ENCODE measurements around the gene PDE8A.
"Not testable (repeated sequence)": the region's sequence is repeated elsewhere in the genome, so short reads cannot be mapped to it uniquely, and the experiment has no call there.

Gene PDE8A

GRCh38 chr15:84981054-84981710 lies 474 bp upstream of the PDE8A start:
- TF ChIP-seq Cebpa-rat (IDR thresholded peaks at IDR 0.05): no peak
- H3K4me1 ChIP-seq: peaks cover 16 to 36% (median 24%) of the 10 kb centered on the region in 10 experiments; a peak in 18 of 20 replicates
- 0 out of 22 replicates have a peak, but pooled peaks cover 0 to 5% (median 0%) of the 10 kb centered on the region in 11 experiments for H3K36me3 ChIP-seq
- peak overlapping the region; percentile 77 to 93 (median 89) for H3K4me2 ChIP-seq
- peaks cover 10 to 46% (median 38%) of the 10 kb centered on the region in 11 experiments for H4K20me1 ChIP-seq
- H3K4me3 ChIP-seq: peak overlapping the region; percentile 69 to 92 (median 86)
- peak overlapping the region; percentile 75 to 92 (median 85) for H3K9ac ChIP-seq
- H3K27me3 ChIP-seq: peaks cover 27 to 65% (median 57%) of the 10 kb centered on the region in 11 experiments
- no peaks in the 10 kb centered on the region for H3K9me3 ChIP-seq (replicated peaks in 1 of 11)
- peak overlapping the region; percentile 78 to 91 (median 85) for H3K27ac ChIP-seq

DNA sequence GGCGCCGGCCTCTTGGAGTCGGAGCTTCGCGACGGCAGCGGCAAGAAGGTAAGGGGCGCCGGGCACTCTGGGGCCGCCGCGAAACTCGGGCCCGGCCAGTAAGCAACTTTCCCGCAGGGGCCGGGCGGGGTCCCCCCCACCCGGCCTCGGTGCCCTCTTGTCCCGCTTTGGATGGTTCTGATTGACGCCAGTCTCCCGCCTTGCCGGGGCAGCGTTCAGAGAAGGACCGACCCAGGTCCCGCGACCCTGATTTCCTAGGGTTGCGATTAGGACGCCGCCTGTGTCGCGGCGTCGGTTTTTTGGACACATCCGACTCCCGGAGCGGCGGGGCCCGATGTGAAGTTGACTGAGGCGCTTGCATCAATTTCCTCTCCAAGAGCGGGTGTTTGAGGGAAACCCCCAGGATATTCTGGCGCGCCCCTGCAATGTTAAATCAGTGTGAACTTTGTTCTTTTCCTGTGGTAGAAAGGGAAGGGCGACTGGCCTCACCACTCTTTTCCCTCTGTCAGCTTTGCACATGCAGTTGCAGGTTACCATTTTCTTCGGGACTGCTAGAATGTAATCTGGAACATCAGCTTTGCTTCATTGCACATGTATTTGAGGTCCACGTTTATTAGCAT lies 755 bp downstream of the PDE8A start:
- peak overlapping the region; percentile 69 to 93 (median 89) for H3K4me2 ChIP-seq
- peak overlapping the region; percentile 69 to 92 (median 86) for H3K4me3 ChIP-seq
- H3K27ac ChIP-seq: peak overlapping the region; percentile 78 to 91 (median 85)
- peaks cover 16 to 36% (median 25%) of the 10 kb centered on the region in 10 experiments; a peak in 18 of 20 replicates for H3K4me1 ChIP-seq
- no peaks in the 10 kb centered on the region for H3K9me3 ChIP-seq (replicated peaks in 1 of 11)
- H3K36me3 ChIP-seq: 0 out of 22 replicates have a peak, but pooled peaks cover 0 to 5% (median 0%) of the 10 kb centered on the region in 11 experiments
- H4K20me1 ChIP-seq: peaks cover 10 to 51% (median 39%) of the 10 kb centered on the region in 11 experiments
- no peak for TF ChIP-seq Cebpa-rat (IDR thresholded peaks at IDR 0.05)
- H3K27me3 ChIP-seq: peaks cover 27 to 63% (median 57%) of the 10 kb centered on the region in 11 experiments
- H3K9ac ChIP-seq: peak overlapping the region; percentile 75 to 92 (median 85)

- TF ChIP-seq Cebpa-rat (IDR thresholded peaks at IDR 0.05): no peak
- peaks cover 10 to 59% (median 41%) of the 10 kb centered on the region in 11 experiments for H4K20me1 ChIP-seq
- H3K4me1 ChIP-seq: peaks cover 20 to 44% (median 34%) of the 10 kb centered on the region in 10 experiments
- 0 out of 22 replicates have a peak, but pooled peaks cover 0 to 5% (median 0%) of the 10 kb centered on the region in 11 experiments for H3K36me3 ChIP-seq
- H3K9me3 ChIP-seq (replicated peaks in 1 of 11): no peaks in the 10 kb centered on the region
- H3K4me2 ChIP-seq: peak overlapping the region; percentile 69 to 93 (median 89); a peak in 21 of 22 replicates
- peak overlapping the region; percentile 69 to 92 (median 86); a peak in 13 of 20 replicates for H3K4me3 ChIP-seq
- H3K27me3 ChIP-seq: peaks cover 27 to 62% (median 57%) of the 10 kb centered on the region in 11 experiments
- H3K27ac ChIP-seq: no peak overlapping the region
- H3K9ac ChIP-seq: peak overlapping the region in 3 of 11 experiments; percentile 85 to 88 (median 87); a peak in 2 of 22 replicates
Measured at GRCh38 chr15:84983294-84983693, 1.6 kb downstream of the PDE8A start.

DNA sequence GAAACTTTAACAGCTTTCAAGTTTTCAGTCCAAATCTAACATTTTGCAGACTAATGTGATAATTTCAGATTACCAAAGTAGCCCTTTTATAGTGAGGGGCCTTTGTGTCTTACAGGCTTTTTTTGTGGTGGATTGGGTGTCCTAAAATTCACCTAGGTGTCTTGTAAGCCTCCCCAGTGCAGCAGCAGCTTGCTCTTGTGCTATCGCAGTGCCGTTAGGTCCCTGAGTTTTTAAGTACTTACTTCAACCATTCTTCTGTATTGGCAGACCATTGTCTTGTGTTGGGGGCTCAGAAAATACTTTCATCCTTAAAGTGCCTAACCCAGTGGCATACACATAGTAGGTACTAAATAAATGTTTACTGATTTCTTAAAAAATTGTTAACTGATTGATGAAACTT lies 2.1 kb downstream of the PDE8A start:
- Histone ChIP-seq H3K4me3 (peak overlapping the region in 5 of 10 experiments; percentile 69 to 92 (median 84); a peak in 5 of 20 replicates), H3K9me3 (replicated peaks in 1 of 11) (no peaks in the 10 kb centered on the region), H4K20me1 (peaks cover 13 to 63% (median 44%) of the 10 kb centered on the region in 11 experiments), H3K36me3 (0 out of 22 replicates have a peak, but pooled peaks cover 0 to 5% (median 0%) of the 10 kb centered on the region in 11 experiments), H3K4me1 (peaks cover 25 to 48% (median 38%) of the 10 kb centered on the region in 10 experiments), H3K27me3 (peaks cover 27 to 58% (median 53%) of the 10 kb centered on the region in 11 experiments), H3K9ac (no peak overlapping the region), H3K4me2 (peak overlapping the region; percentile 69 to 93 (median 89); a peak in 15 of 22 replicates), H3K27ac (no peak overlapping the region)
- no peak for TF ChIP-seq Cebpa-rat (IDR thresholded peaks at IDR 0.05)

GRCh38 chr15:84985158-84985557 lies 3.5 kb downstream of the PDE8A start:
- Histone ChIP-seq H4K20me1 (peaks cover 13 to 78% (median 51%) of the 10 kb centered on the region in 11 experiments), H3K4me2 (peak overlapping the region in 2 of 11 experiments; percentile 8 to 10; a peak in 1 of 22 replicates), H3K27ac (no peak overlapping the region), H3K27me3 (peaks cover 22 to 44% (median 39%) of the 10 kb centered on the region in 11 experiments), H3K9ac (no peak overlapping the region), H3K4me1 (peaks cover 37 to 57% (median 43%) of the 10 kb centered on the region in 10 experiments), H3K9me3 (replicated peaks in 1 of 11) (no peaks in the 10 kb centered on the region), H3K36me3 (0 out of 22 replicates have a peak, but pooled peaks cover 0 to 5% (median 0%) of the 10 kb centered on the region in 11 experiments), H3K4me3 (no peak overlapping the region)
- TF ChIP-seq Cebpa-rat (IDR thresholded peaks at IDR 0.05): no peak

GRCh38 chr15:84987351-84987750 lies 5.7 kb downstream of the PDE8A start:
- H3K9me3 ChIP-seq (replicated peaks in 1 of 11); H3K9ac ChIP-seq; H3K27ac ChIP-seq; H3K4me3 ChIP-seq; H3K36me3 ChIP-seq: not testable (repeated sequence)
- Histone ChIP-seq H3K4me2 (peak overlapping the region in 3 of 11 experiments; percentile 8 to 55 (median 44); a peak in 4 of 22 replicates), H3K27me3 (peaks cover 17 to 32% (median 27%) of the 10 kb centered on the region in 11 experiments), H3K4me1 (peaks cover 54 to 75% (median 60%) of the 10 kb centered on the region in 10 experiments), H4K20me1 (peaks cover 13 to 100% (median 44%) of the 10 kb centered on the region in 11 experiments)

- Histone ChIP-seq H3K4me3 (no peak overlapping the region), H3K36me3 (0 out of 22 replicates have a peak, but pooled peaks cover 0 to 5% (median 0%) of the 10 kb centered on the region in 11 experiments), H3K27ac (no peak overlapping the region), H3K4me2 (peak overlapping the region; percentile 4 to 84 (median 55); a peak in 20 of 22 replicates), H3K4me1 (peaks cover 52 to 75% (median 60%) of the 10 kb centered on the region in 10 experiments), H3K9me3 (replicated peaks in 1 of 11) (no peaks in the 10 kb centered on the region), H4K20me1 (peaks cover 9 to 97% (median 36%) of the 10 kb centered on the region in 11 experiments; a peak in 21 of 22 replicates), H3K9ac (no peak overlapping the region), H3K27me3 (peaks cover 10 to 25% (median 19%) of the 10 kb centered on the region in 11 experiments)
- no peak for TF ChIP-seq Cebpa-rat (IDR thresholded peaks at IDR 0.05)
Measured at GRCh38 chr15:84987949-84988624, 6.4 kb downstream of the PDE8A start.
